Spleen (tissue), 7 donors: ENCODE results near the gene SH3RF3.

ENCODE experiments used
- CTCF ChIP-seq, 11 experiments: fragments of 200-600 bp in 7 of 11; fragments of 450-650 bp in 4 of 11; sonication (generic) in 4 of 11; IDR thresholded peaks in 8 of 11; conservative IDR thresholded peaks in 3 of 11; 1 replicate in 7 of 11; 2 replicates in 4 of 11; pipeline versions ENCODE4 v1.4.0 to v1.8.0; 2016 to 2021; ENCODE audit warnings: antibody characterized with exemption in 11 of 11, inconsistent platforms in 4 of 11, mild to moderate bottlenecking in 1 of 11
- POLR2A ChIP-seq, 3 donors: fragments of 450-650 bp; IDR thresholded peaks; one replicate each; pipeline ENCODE4 v1.5.1; 2017; ENCODE audit warnings: antibody characterized with exemption in 3 of 3, mild to moderate bottlenecking in 1 of 3
- POLR2AphosphoS5 ChIP-seq, 3 donors: sonication (generic); formaldehyde crosslinking; IDR thresholded peaks; one replicate each; pipeline ENCODE4 v1.5.1; 2017; ENCODE audit warnings: antibody characterized with exemption in 3 of 3
- donor health status: DM: no; HTN: no; CAD: no; lungs with moderate emphysema.
- donor health status: DM: no; HTN: no; CAD: no.
- donor health status: DM: no; HTN: no; CAD: no.

- TF ChIP-seq POLR2AphosphoS5 (IDR thresholded peaks at IDR 0.05) (no peak), CTCF (IDR thresholded peaks at IDR 0.05 in 8 of 11, conservative IDR thresholded peaks at IDR 0.05 in 3 of 11) (no peak), POLR2A (IDR thresholded peaks at IDR 0.05) (no peak)
Observed at GRCh38 chr2:109188898-109189297, 59.9 kb downstream of the SH3RF3 start.
